Brain microvascular endothelial cell (primary cell): ENCODE data around the gene DUSP28.

Experiments
- DNase-seq: peaks from one replicate; pipeline ENCODE4 v3.0.0-alpha.2; 2020
- H3K27ac ChIP-seq: fragments of 250-450 bp; sonication (Bioruptor Pico); 2 replicates; pipeline ENCODE4 v1.5.1; 2020; ENCODE audit warnings: mild to moderate bottlenecking, moderate library complexity
- H3K27me3 ChIP-seq: fragments of 250-450 bp; sonication (Bioruptor Pico); replicated peaks from 2 replicates; pipeline ENCODE4 v1.5.1; 2020; ENCODE audit warnings: mild to moderate bottlenecking
- H3K36me3 ChIP-seq: fragments of 250-450 bp; sonication (Bioruptor Pico); replicated peaks from 2 replicates; pipeline ENCODE4 v1.5.1; 2020; ENCODE audit warnings: mild to moderate bottlenecking
- H3K4me3 ChIP-seq: 2 replicates; pipeline ENCODE4 v1.5.1; 2011; ENCODE audit warnings: low read depth, mild to moderate bottlenecking, control low read depth, low read length, moderate library complexity
- in situ Hi-C: cut with HindIII; loops from 2 replicates; pipeline ENCODE4 v1.10.0; 2017; ENCODE audit warnings: low sequenced_read_pairs, low pct_ligation_motif_present
- TF ChIP-seq, protein P1 (sequence below): IDR thresholded peaks from 2 replicates; pipeline ENCODE4 v1.5.1; 2011; ENCODE audit warnings: low read depth, mild to moderate bottlenecking, moderate library complexity, low read length, control low read depth, inconsistent platforms; ENCODE audit errors: missing control alignments

DUSP28 gene

GRCh38 chr2:240557101-240557751 is 2.9 kb upstream of the DUSP28 start:
- TF ChIP-seq, protein P1, sequence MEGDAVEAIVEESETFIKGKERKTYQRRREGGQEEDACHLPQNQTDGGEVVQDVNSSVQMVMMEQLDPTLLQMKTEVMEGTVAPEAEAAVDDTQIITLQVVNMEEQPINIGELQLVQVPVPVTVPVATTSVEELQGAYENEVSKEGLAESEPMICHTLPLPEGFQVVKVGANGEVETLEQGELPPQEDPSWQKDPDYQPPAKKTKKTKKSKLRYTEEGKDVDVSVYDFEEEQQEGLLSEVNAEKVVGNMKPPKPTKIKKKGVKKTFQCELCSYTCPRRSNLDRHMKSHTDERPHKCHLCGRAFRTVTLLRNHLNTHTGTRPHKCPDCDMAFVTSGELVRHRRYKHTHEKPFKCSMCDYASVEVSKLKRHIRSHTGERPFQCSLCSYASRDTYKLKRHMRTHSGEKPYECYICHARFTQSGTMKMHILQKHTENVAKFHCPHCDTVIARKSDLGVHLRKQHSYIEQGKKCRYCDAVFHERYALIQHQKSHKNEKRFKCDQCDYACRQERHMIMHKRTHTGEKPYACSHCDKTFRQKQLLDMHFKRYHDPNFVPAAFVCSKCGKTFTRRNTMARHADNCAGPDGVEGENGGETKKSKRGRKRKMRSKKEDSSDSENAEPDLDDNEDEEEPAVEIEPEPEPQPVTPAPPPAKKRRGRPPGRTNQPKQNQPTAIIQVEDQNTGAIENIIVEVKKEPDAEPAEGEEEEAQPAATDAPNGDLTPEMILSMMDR = no peak
- no peaks in the 10 kb centered on the region for H3K27me3 ChIP-seq
- no peak for DNase-seq
- peaks cover 4% of the 10 kb centered on the region for H3K36me3 ChIP-seq
- in situ Hi-C loops = no loop called here
- H3K27ac ChIP-seq = no peak overlapping the region
- H3K4me3 ChIP-seq = peak overlapping the region; percentile 56

DNA sequence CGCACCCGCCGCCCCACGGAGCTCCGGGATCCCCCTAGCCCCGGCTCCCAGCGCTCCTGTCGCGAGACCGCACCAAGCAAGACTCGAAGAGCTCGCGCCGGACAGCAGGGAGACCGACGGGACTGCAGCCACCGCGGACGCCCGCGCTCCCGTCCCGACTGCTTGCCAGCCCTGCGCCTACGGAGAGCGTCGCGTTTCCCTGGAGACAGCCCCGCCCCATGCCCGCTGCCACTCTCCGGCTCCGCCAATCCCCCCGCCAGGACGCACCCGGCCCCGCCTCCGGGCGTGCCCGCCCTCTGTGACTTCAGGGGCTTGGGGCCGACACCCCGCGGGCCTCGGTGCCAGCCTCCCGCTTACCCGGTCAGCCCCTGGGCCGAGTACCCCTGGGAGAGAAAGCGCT is 2.3 kb upstream of the DUSP28 start, which contains the start of gene ANKMY1:
Gene ANKMY1, minus strand, starts transcription at position 181 of the 400 bp plus-strand sequence. CDS start 653 bp downstream, outside the sequence.
- peak; percentile 47 for DNase-seq
- TF ChIP-seq, protein P1 = no peak
- H3K36me3 ChIP-seq = peaks cover 3% of the 10 kb centered on the region
- H3K4me3 ChIP-seq = peak within 1 kb of the TSS; percentile 56
- no peaks in the 10 kb centered on the region for H3K27me3 ChIP-seq
- no peak within 1 kb of the TSS for H3K27ac ChIP-seq
- in situ Hi-C loops = no loop called here

GRCh38 chr2:240558236-240558761 is 1.9 kb upstream of the DUSP28 start:
- no peak for DNase-seq
- peak overlapping the region; percentile 56 for H3K4me3 ChIP-seq
- in situ Hi-C loops = no loop called here
- H3K27me3 ChIP-seq = no peaks in the 10 kb centered on the region
- no peaks in the 10 kb centered on the region for H3K36me3 ChIP-seq
- TF ChIP-seq, protein P1 = no peak
- H3K27ac ChIP-seq = no peak overlapping the region

GRCh38 chr2:240559286-240559685 is 871 bp upstream of the DUSP28 start:
- TF ChIP-seq, protein P1 = no peak
- no peak overlapping the region for H3K27ac ChIP-seq
- H3K27me3 ChIP-seq = no peaks in the 10 kb centered on the region
- no peaks in the 10 kb centered on the region for H3K36me3 ChIP-seq
- in situ Hi-C loops = no loop called here
- no peak overlapping the region for H3K4me3 ChIP-seq
- no peak for DNase-seq

- peak overlapping the region; percentile 82 for H3K27ac ChIP-seq
- peak overlapping the region; percentile 71 for H3K4me3 ChIP-seq
- in situ Hi-C loops = no loop called here
- TF ChIP-seq, protein P1 = peak; percentile 56
- no peaks in the 10 kb centered on the region for H3K27me3 ChIP-seq
- no peaks in the 10 kb centered on the region for H3K36me3 ChIP-seq
- DNase-seq = peak; percentile 97
Observed at GRCh38 chr2:240560480-240561324, 545 bp downstream of the DUSP28 start.
